GM20000 (cell line): ENCODE data around the gene BMP8B.

Experiments
- DNase-seq: peaks from one replicate; pipeline ENCODE4 v3.0.0; 2012; ENCODE audit warnings: low spot score
- CTCF ChIP-seq: IDR thresholded peaks from 2 replicates; pipeline ENCODE4 v1.5.1; 2012; ENCODE audit warnings: mild to moderate bottlenecking, control low read depth; ENCODE audit errors: extremely low read depth, missing control alignments

The BMP8B gene

GRCh38 chr1:39729842-39730241, 58.8 kb downstream of the BMP8B start:
- TF ChIP-seq CTCF: no peak
- no peak for DNase-seq

- no peak for DNase-seq
- no peak for TF ChIP-seq CTCF
These were observed 59.6 kb downstream of the BMP8B start for GRCh38 chr1:39729030-39729429.

GRCh38 chr1:39727932-39728317, 60.7 kb downstream of the BMP8B start:
- DNase-seq: no peak
- TF ChIP-seq CTCF: no peak

GRCh38 chr1:39727221-39727931, 61.3 kb downstream of the BMP8B start:
- no peak for TF ChIP-seq CTCF
- peak; percentile 25 for DNase-seq

GRCh38 chr1:39726600-39726999, 62.1 kb downstream of the BMP8B start:
- DNase-seq: no peak
- TF ChIP-seq CTCF: no peak

- DNase-seq: no peak
- no peak for TF ChIP-seq CTCF
These were observed 66.2 kb downstream of the BMP8B start for GRCh38 chr1:39722495-39722894.

DNA sequence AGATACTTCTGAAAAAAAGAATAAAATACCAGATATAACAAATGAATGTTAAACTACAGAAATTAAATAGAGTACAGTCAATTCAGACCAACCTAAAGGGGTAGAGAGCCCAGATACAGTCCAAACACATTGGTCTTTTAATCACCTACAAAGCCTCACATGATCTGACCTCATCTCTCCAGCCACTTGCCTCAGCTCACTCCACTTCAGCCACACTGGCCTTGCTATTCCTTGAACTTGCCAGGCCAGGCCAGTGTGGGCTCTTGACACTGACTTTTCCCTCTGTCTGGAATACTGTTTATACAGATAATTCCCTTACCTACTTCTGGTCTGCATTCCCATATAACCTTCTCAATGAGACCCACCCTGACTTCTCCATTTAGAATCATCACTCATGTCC, 67.0 kb downstream of the BMP8B start:
- DNase-seq: no peak
- no peak for TF ChIP-seq CTCF
